Inflammatory macrophage treated with lipopolysaccharide for 4 hours (primary cell): ENCODE measurements around the gene GTF2I.
A peak's percentile ranks its signal among the peaks of the same experiment; 100 is the strongest.
"Not testable (repeated sequence)": the region's sequence is repeated elsewhere in the genome, so short reads cannot be mapped to it uniquely, and the experiment has no call there.

Experiments used
- DNase-seq: peaks from one replicate; pipeline ENCODE4 v3.0.0-alpha.2; 2020

Gene GTF2I

GRCh38 chr7:74657692-74658177 lies at the start of gene GTF2I:
Gene GTF2I, plus strand, starts transcription at chr7:74657718. Its CDS starts 31,411 bp downstream, at chr7:74689129.
- DNase-seq = no peak

DNA sequence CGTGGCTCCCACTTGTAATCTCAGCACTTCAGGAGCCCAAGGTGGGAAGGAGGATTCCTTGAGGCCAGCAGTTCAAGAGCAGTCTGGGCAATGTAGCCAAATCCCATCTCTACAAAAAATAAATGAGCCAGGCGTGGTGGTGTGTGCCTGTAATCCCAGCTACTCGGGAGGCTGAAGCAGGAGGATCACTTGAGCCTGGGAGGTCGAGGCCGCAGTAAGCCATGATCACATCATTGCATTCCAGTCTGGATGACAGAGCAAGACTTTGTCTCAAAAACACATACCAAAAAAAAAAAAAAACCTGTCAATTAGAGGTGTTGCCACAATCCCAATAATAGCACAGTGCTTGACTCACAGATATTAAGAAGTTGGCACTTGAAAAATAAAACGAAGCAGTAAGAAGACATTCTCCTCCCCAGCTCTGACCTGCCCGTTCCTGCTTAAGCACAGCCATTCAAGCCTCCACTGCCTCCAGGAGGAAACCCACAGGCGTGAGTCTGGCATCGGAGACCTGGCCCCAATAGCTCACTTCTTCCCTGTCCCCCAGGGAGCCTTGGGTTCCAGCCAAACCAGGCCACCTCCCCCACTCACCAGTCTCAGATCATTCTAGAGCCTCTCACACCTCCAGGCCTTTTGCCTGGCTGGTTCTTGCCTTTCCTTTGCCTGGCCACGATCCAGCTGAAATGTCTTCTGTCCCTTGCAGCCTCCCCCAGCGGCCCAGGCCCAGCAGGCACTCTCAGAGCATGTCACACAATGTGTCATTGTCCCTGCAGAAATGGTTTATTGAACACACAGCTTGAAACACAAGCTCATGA lies 45.3 kb upstream of the GTF2I start:
- DNase-seq = no peak

GRCh38 chr7:74615933-74616780 lies 41.4 kb upstream of the GTF2I start:
- no peak for DNase-seq

DNA sequence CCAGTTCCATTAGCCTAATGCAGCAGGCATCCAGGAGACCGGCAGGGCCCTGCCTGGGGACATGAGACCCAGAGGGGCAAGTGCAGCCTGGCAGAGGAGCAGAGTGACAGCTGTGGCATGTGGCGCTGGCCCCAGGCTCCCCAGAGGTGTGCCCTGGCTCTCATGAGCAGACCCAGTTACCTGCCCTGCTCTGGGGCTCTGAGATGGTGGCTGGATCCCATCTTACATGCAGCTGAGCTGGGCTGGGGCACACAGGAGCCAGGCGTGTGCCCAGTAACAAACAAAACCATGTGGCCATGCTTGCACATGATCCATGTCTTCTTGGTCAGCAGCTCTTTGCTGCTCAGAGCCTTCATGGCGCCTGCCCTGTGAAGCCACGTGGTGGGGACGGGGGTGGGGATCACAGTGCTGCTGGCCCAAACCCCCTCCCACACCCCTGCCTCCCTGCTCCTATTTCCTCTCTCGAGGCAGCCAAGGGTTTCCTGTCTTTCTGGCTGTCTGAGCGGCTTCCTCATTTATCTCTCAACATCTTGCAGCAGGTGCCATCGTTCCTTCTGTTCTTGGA lies 40.3 kb upstream of the GTF2I start:
- peak; percentile 74 for DNase-seq

DNA sequence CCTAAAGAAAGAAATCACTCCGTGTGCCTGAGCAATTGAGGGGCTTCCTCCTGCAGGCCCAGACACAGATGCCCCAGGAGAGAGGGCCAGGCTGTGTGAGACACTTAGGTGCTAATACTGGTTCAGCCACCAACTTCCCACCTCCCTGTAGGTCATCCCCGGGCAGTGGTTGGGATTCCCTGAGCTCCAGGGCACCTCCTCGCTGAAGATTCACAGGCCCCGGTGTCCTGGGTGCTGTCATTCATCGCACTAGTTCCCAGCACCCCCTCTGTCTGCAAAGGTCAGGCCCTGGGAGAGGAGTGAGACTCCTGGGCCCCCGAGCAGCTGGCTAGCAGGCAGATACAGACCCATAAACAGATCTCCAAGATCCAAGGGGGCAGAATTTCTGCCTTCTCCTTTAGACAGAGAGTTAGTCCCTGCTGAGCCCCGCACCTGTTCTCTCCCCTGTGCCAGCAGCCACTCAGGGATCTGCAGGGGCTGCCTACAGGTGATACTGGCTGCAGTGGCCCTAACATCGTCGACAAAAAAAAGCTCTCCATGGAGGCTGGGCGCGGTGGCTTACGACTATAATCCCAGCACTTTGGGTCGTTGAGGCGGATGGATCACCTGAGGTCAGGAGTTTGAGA lies 38.2 kb upstream of the GTF2I start:
- DNase-seq = no peak

DNA sequence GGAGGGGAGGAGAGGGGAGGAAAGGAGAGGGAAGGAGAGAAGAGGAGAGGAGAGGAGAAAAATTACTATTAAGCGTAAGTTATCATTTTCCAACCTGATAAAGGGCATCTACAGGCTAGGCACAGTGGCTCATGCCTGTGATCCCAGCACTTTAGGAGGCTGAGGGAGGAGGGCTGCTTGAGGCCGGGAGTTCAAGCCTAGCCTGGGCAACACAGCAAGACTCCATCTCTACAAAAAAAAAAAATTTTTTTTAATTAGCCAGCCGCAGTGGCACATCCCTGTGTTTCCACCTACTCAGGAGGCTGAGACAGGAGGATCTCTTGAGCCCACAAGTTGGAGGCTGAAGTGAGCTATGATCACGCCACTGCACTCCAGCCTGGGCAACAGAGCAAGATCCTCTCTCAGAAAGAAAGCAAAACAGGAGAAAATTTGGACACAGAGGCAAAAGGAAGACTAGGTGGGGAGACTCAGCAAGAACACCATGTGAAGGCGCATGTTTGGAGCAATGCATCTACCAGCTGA lies 35.2 kb upstream of the GTF2I start:
- no peak for DNase-seq

DNA sequence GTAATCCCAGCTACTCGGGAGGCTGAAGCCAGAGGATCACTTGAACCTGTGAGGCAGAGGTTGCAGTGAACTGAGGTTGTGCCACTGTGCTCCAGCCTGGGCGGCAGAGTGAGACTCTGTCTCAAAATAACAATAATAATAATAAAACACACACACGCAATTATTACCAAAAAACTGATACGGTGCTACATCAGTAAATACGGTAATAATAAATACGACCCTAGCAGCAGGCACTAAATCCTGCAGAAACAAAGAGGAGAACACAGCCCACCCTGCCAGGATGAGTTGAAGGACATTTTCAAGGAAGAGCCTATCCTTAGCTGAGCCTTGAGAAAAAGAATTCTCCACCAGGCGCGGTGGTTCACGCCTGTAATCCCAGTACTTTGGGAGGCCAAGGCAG lies 34.4 kb upstream of the GTF2I start:
- DNase-seq = no peak

- peak; percentile 89 for DNase-seq
Measured at GRCh38 chr7:74625446-74625845, 32.1 kb upstream of the GTF2I start.

GRCh38 chr7:74627661-74628411 lies 29.7 kb upstream of the GTF2I start:
- no peak for DNase-seq

DNA sequence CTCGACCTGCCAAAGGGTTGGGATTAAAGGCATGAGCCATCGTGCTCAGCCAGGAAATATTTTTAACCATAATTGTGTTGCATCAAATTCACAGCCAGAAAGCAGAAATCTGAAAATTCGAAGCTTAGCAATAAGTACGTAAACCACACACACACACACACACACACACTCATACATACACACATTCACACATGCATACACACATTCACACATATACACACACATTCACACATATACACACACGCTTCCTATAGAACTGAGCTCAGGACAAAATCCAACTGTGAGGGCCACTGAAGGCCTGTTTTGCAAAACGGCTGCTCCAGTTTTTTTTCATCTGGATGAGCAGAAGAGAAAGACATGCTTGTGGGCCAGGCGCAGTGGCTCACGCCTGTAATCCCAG lies 25.0 kb upstream of the GTF2I start:
- DNase-seq = no peak

GRCh38 chr7:74633451-74633921 lies 24.0 kb upstream of the GTF2I start:
- no peak for DNase-seq

DNA sequence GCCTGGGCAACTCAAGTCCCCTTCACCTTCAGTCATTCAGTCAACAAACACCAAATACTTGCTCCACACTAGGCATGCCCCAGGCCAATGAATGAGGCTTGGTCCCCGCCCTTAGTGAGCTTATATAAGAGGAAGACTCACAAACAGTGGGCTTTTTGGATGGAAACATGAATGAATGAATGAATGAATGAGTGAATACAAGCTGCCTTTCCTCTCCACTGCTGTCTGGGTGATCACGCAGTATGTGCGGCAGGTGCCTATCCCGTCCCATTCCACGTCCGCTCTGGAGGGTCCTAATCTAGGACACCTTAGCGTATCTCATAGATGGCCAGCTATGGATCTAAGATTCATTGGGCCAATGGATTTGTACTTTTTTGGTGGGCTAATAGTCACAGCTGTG lies 19.8 kb upstream of the GTF2I start:
- no peak for DNase-seq

GRCh38 chr7:74650055-74650454 lies 7.5 kb upstream of the GTF2I start:
- peak; percentile 96 for DNase-seq

GRCh38 chr7:74650493-74651132 lies 6.9 kb upstream of the GTF2I start:
- DNase-seq = peak; percentile 73

DNA sequence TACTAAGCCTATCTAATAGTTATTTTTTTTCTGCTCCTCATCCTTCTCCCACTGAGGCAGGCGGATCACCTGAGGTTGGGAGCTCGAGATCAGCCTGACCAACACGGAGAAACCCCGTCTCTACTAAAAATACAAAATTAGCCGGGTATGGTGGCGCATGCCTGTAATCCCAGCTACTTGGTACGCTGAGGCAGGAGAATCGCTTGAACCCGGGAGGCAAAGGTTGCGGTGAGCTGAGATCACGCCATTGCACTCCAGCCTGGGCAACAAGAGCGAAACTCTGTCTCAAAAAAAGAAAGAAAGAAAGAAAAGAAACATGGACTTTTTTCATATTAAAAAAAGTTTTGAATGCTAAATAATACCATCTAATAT lies 6.4 kb upstream of the GTF2I start:
- DNase-seq = not testable (repeated sequence)

DNA sequence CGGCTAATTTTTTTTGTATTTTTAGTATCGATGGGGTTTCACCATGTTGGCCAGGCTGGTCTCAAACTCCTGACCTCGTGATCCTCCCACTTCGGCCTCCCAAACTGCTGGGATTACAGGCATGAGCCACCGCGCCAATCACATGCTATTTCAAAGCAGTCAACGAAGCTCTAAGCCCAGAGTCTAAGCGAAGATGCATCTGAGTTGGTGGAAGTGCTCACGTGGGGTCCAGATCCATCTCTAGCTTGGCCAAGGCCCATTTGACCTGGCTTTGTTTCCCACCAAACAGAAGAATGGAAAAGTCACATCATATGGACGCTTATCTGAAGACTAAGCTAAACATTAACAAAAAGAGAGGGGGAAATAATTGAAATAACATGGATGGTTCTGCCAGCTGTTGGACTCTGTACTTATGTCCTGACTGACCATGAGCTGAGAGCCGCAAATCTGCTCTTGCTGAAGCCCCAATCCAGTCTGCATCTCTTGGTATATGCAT lies 3.8 kb upstream of the GTF2I start:
- no peak for DNase-seq

DNA sequence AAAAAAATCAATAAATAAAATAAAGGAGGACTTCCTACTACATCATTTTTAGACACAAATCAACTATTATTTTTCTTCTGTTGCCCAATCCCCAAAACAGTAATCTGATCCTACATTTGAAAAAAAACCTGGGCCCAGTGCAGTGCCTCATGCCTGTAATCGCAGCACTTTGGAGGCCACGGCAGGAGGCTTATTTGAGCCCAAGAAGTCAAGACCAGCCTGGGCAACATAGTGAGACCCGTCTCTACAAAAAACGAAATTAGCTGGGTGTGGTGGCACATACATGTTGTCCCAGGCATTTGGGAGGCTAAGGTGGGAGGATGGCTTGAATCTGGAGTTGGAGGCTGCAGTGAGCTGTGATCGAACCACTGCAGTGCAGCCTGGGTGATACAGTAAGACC lies 2.7 kb upstream of the GTF2I start:
- DNase-seq = no peak

GRCh38 chr7:74655324-74655723 lies 2.2 kb upstream of the GTF2I start:
- DNase-seq = no peak

DNA sequence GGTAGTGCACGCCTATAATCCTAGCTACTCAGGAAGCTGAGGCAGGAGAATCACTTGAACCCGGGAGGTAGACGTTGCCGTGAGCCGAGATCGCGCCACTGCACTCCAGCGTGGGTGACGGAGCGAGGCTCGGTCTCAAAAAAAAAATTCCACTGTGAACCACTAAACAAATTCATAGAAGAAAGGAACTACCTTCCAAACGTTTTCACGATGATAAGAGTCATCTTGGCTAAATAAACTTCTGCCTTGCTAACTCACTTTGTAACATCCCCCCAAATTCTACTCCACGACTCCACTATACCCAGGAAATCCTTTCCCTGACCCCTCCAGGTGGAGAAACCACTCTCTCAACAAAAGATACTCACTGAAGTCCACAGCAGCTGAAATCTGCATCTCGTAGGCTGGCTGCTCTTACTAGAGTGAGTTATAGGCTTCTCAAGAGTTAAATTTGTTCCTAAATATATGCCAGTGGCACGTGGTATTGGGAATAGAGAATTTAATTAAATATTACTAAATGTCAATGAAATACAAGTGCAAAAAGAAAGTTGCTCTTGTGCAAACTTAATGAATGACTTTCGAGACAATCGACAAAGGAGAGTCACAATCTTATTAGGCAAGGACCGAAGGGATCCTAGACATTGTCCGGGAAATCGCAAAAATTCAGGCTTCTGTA lies 1.6 kb upstream of the GTF2I start:
- peak; percentile 48 for DNase-seq

DNA sequence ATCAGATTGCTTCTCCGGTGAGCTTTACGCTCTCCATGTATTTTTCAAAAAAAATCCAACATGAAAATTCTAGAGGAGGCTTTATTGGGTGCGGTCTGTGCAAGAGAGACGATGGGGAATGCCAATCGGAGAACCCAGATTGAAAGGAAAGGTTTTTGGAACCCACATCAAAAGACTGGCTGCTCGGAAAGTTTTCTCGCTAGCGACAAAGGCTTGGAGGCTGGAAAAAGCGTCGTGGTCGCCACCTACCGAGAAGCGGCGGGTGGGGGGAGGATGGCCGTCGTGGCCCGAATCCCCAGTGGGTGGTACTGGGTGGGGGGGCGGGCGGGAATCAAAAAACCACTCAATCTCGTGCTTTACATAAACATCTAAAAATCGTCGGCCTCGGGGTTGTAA lies 1.1 kb upstream of the GTF2I start:
- DNase-seq = peak; percentile 43
